GM12891 (cell line): ENCODE results near the gene KIF5C.
A peak's percentile ranks its signal among the peaks of the same experiment; 100 is the strongest.

Experiments
- DNase-seq: peaks from one replicate; pipeline ENCODE4 v3.0.0; 2011; ENCODE audit warnings: low spot score; ENCODE audit not compliant: insufficient read length
- FAIRE-seq: peaks from 2 replicates; lab custom pipeline; 2011; peaks lifted over from hg19 to GRCh38; lab: Jason Lieb, UNC
- PAX5 ChIP-seq: IDR thresholded peaks from 2 replicates; pipeline ENCODE4 v1.6.1; 2011; ENCODE audit warnings: low read length, moderate library complexity, mild to moderate bottlenecking; ENCODE audit not compliant: insufficient read depth, severe bottlenecking
- POLR2A ChIP-seq: IDR thresholded peaks from 2 replicates; pipeline ENCODE4 v1.6.1; 2011; ENCODE audit warnings: low read depth, low read length, control low read depth
- POLR2AphosphoS5 ChIP-seq: IDR thresholded peaks from 2 replicates; pipeline ENCODE4 v1.6.1; 2011; ENCODE audit warnings: low read depth, low read length, control low read depth
- POU2F2 ChIP-seq: IDR thresholded peaks from 2 replicates; pipeline ENCODE4 v1.6.1; 2011; ENCODE audit warnings: low read depth, mild to moderate bottlenecking, control low read depth, low read length, moderate library complexity
- SPI1 ChIP-seq: IDR thresholded peaks from 2 replicates; pipeline ENCODE4 v1.6.1; 2011; ENCODE audit warnings: low read depth, low read length, control low read depth
- TAF1 ChIP-seq: IDR thresholded peaks from 2 replicates; pipeline ENCODE4 v1.6.1; 2011; ENCODE audit warnings: low read depth, low read length, control low read depth

Gene KIF5C

GRCh38 chr2:148922062-148922461 is 47.0 kb downstream of the KIF5C start:
- TF ChIP-seq TAF1 (no peak), POLR2AphosphoS5 (no peak)
- FAIRE-seq (no peak), DNase-seq (no peak)

- no peak for TF ChIP-seq POLR2AphosphoS5
- TF ChIP-seq SPI1: no peak
- no peak for TF ChIP-seq POLR2A
- no peak for TF ChIP-seq PAX5
- no peak for TF ChIP-seq TAF1
- no peak for TF ChIP-seq POU2F2
- DNase-seq (no peak), FAIRE-seq (no peak)
Measured at GRCh38 chr2:148922776-148923475, 47.9 kb downstream of the KIF5C start.

- DNase-seq (no peak), FAIRE-seq (no peak)
Measured at GRCh38 chr2:148924514-148925178, 49.6 kb downstream of the KIF5C start.

DNA sequence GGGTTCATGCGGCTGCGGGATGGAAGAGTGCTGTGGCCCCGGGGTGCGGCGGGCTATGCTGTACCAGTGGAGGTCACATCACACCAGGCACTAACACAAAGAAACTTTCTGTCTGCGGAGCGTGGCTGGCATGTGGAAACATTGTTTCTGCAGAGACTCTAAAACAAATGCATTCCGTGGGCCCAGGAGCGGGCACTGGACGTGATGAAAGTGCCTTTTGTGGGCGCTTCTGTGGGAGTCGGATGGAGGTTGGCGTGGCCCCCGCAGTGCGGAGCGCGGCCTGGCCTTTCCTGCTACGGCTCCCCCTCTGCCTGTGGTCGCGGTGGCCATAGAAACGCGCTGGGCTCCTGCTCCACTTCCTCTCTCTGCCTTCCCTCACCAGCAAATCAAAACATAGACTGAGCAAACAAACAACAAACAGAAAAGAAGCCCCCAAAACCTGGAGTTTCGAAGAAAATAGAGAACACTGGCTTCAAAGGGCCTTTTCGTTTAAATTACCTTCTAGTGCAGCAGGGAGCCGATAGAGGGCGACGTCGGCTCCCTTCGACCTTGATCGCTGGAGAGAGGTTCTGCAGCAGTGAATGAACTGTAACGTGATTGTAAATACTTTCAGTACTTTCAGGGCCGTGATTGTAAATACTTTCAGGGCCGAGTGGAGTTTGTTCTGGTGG is 51.4 kb downstream of the KIF5C start:
- TF ChIP-seq SPI1 (no peak), POLR2AphosphoS5 (no peak), PAX5 (no peak), TAF1 (no peak), POU2F2 (no peak), POLR2A (no peak)
- no peak for FAIRE-seq
- DNase-seq: peak; percentile 39

More at GRCh38 chr2:148924514-148925178, 49.6 kb downstream of the KIF5C start:
- no peak for TF ChIP-seq POU2F2
- no peak for TF ChIP-seq TAF1
- TF ChIP-seq POLR2A: no peak
- TF ChIP-seq SPI1: no peak
- no peak for TF ChIP-seq POLR2AphosphoS5
- no peak for TF ChIP-seq PAX5

- DNase-seq (no peak), FAIRE-seq (no peak)
Measured at GRCh38 chr2:148926981-148927401, 52.0 kb downstream of the KIF5C start.

GRCh38 chr2:148928395-148928794 is 53.4 kb downstream of the KIF5C start:
- FAIRE-seq: no peak
- TF ChIP-seq POU2F2: no peak
- no peak for TF ChIP-seq POLR2AphosphoS5
- no peak for TF ChIP-seq TAF1
- no peak for TF ChIP-seq POLR2A
- TF ChIP-seq PAX5: no peak
- no peak for TF ChIP-seq SPI1

More at GRCh38 chr2:148926981-148927401, 52.0 kb downstream of the KIF5C start:
- TF ChIP-seq PAX5: no peak
- no peak for TF ChIP-seq TAF1
- no peak for TF ChIP-seq SPI1
- TF ChIP-seq POU2F2: no peak
- no peak for TF ChIP-seq POLR2AphosphoS5
- TF ChIP-seq POLR2A: no peak

GRCh38 chr2:148930046-148930775 is 55.2 kb downstream of the KIF5C start:
- FAIRE-seq: no peak
- DNase-seq: no peak
- no peak for TF ChIP-seq POU2F2
- no peak for TF ChIP-seq SPI1
- no peak for TF ChIP-seq POLR2AphosphoS5
- no peak for TF ChIP-seq TAF1
- TF ChIP-seq PAX5: no peak
- TF ChIP-seq POLR2A: no peak

More at GRCh38 chr2:148928395-148928794, 53.4 kb downstream of the KIF5C start:
- DNase-seq: no peak

DNA sequence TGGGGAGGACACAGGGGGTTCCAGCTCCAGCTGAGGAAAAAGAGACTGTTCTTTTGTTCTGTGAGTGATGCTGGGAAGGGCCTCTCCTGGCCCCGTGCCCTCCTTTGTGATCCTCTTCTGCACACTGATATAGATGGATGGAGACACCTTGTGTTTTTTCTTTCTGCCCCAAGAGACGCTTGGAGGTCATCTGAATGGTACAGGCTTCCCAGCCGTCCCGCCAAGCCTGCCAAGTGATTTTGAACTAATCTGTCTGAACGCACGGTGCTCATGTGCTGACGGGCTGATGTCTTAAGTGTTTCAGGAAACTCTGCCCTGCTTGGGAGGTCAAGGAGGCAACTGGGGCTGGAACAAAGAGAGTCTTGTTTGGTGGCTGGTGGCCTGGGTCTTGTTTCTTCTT is 57.5 kb downstream of the KIF5C start:
- FAIRE-seq: no peak
- TF ChIP-seq SPI1 (no peak), PAX5 (no peak), POLR2AphosphoS5 (no peak), POLR2A (no peak), TAF1 (no peak), POU2F2 (no peak)
- no peak for DNase-seq
